Thoracic aorta (tissue), 2 donors: ENCODE measurements around the gene PBRM1. TPM values are rescaled to one million over a fixed set of nuclear protein-coding genes. Genes with fewer than 3 reads are reported as not detected.

Experiments
- ATAC-seq: fragments of 150-250 bp; one replicate; pipeline ENCODE4 v1.8.0; 2017; ENCODE audit warnings: low read depth; ENCODE audit not compliant: insufficient number of reproducible peaks, low FRiP score
- DNase-seq: peaks from one replicate; pipeline ENCODE4 v3.0.0-alpha.2; 2020; ENCODE audit warnings: low spot score
- H3K27ac ChIP-seq, 2 donors: fragments of 200-600 bp; sonication (generic); 1 replicate in 1 of 2; 2 replicates in 1 of 2; pipeline ENCODE4 v1.5.1; 2016; ENCODE audit warnings: mild to moderate bottlenecking in 2 of 2, moderate library complexity in 2 of 2
- H3K27me3 ChIP-seq: fragments of 200-600 bp; sonication (generic); replicated peaks from 2 replicates; pipeline ENCODE4 v1.6.0; 2016; ENCODE audit warnings: mild to moderate bottlenecking; ENCODE audit not compliant: insufficient read depth
- H3K36me3 ChIP-seq: fragments of 200-600 bp; sonication (generic); one replicate; pipeline ENCODE4 v1.5.1; 2016
- H3K4me1 ChIP-seq, 2 donors: fragments of 200-600 bp; sonication (generic); 1 replicate in 1 of 2; 2 replicates in 1 of 2; pipeline versions ENCODE4 v1.5.1 to v1.6.0; 2016; ENCODE audit warnings: low read depth in 2 of 2, mild to moderate bottlenecking in 1 of 2; ENCODE audit not compliant: control insufficient read depth in 1 of 2
- H3K4me3 ChIP-seq: fragments of 200-600 bp; sonication (generic); 2 replicates; pipeline ENCODE4 v1.5.1; 2016; ENCODE audit warnings: mild to moderate bottlenecking
- H3K9me3 ChIP-seq: fragments of 200-600 bp; sonication (generic); 2 replicates; pipeline ENCODE4 v1.5.1; 2016
- total RNA-seq, 2 donors: library from RNA; depleted of rRNA; stranded (reverse); fragments of >200 nt; gene quantifications; one replicate each; pipeline versions ENCODE4 v1.1.0 to v1.2.3, GENCODE V29; 2016
- TF ChIP-seq, protein P1 (sequence below): fragments of 200-600 bp; sonication (generic); IDR thresholded peaks from one replicate; pipeline ENCODE4 v1.5.1; 2019; ENCODE audit warnings: antibody characterized with exemption

Gene PBRM1
- total RNA-seq, 2 donors from 2014 or later: 84.5 to 87.2 TPM

DNA sequence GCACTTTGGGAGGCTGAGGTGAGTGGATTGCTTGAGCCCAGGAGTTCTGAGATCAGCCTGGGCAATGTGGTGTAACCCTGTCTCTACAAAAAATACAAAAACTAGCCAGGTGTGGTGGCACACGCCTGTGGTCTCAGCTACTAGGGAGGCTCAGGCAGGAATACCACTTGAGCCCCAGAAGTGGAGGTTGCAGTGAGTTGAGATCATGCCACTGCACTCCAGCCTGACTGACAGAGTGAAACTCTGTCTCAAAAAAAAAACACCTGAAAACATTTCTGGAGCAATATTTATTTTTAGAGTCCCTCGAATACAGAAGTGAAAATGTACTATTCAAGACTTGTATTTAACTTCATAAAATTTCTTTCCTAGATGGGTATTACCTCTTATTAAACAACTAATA is 24.8 kb upstream of the PBRM1 start:
- H3K9me3 ChIP-seq: no peaks in the 10 kb centered on the region
- H3K27me3 ChIP-seq: no peaks in the 10 kb centered on the region
- ATAC-seq (no peak), DNase-seq (no peak)
- no peak overlapping the region for H3K27ac ChIP-seq
- TF ChIP-seq, protein P1, sequence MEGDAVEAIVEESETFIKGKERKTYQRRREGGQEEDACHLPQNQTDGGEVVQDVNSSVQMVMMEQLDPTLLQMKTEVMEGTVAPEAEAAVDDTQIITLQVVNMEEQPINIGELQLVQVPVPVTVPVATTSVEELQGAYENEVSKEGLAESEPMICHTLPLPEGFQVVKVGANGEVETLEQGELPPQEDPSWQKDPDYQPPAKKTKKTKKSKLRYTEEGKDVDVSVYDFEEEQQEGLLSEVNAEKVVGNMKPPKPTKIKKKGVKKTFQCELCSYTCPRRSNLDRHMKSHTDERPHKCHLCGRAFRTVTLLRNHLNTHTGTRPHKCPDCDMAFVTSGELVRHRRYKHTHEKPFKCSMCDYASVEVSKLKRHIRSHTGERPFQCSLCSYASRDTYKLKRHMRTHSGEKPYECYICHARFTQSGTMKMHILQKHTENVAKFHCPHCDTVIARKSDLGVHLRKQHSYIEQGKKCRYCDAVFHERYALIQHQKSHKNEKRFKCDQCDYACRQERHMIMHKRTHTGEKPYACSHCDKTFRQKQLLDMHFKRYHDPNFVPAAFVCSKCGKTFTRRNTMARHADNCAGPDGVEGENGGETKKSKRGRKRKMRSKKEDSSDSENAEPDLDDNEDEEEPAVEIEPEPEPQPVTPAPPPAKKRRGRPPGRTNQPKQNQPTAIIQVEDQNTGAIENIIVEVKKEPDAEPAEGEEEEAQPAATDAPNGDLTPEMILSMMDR: no peak
- H3K36me3 ChIP-seq: peaks cover 9% of the 10 kb centered on the region
- no peak overlapping the region for H3K4me3 ChIP-seq
- H3K4me1 ChIP-seq: peaks cover 15 to 16% of the 10 kb centered on the region in 2 donors

DNA sequence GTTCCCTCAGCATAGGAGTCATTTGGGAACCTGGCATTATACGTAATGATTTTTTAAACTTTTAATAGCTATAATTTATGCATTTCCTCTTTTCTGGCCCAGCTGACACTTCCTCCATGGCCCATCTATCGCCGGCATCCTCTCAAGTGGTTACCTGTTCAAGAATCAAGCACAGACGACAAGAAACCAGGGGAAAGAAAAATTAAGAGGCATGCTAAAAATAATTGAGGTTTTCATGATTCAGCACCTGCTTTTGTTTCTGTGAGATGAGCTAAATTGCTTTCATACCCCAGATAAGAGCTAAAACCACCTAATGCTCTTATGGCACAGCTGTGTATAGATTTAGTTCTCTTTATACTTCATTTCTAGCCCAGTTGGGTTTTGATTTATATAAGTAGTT is 21.9 kb upstream of the PBRM1 start:
- H3K36me3 ChIP-seq: peaks cover 9% of the 10 kb centered on the region
- H3K9me3 ChIP-seq: no peaks in the 10 kb centered on the region
- ATAC-seq: no peak
- H3K4me3 ChIP-seq: peak overlapping the region; percentile 78
- TF ChIP-seq, protein P1: no peak
- no peak overlapping the region for H3K27ac ChIP-seq
- H3K27me3 ChIP-seq: no peaks in the 10 kb centered on the region
- DNase-seq: no peak
- H3K4me1 ChIP-seq: peaks cover 15 to 40% of the 10 kb centered on the region in 2 donors

DNA sequence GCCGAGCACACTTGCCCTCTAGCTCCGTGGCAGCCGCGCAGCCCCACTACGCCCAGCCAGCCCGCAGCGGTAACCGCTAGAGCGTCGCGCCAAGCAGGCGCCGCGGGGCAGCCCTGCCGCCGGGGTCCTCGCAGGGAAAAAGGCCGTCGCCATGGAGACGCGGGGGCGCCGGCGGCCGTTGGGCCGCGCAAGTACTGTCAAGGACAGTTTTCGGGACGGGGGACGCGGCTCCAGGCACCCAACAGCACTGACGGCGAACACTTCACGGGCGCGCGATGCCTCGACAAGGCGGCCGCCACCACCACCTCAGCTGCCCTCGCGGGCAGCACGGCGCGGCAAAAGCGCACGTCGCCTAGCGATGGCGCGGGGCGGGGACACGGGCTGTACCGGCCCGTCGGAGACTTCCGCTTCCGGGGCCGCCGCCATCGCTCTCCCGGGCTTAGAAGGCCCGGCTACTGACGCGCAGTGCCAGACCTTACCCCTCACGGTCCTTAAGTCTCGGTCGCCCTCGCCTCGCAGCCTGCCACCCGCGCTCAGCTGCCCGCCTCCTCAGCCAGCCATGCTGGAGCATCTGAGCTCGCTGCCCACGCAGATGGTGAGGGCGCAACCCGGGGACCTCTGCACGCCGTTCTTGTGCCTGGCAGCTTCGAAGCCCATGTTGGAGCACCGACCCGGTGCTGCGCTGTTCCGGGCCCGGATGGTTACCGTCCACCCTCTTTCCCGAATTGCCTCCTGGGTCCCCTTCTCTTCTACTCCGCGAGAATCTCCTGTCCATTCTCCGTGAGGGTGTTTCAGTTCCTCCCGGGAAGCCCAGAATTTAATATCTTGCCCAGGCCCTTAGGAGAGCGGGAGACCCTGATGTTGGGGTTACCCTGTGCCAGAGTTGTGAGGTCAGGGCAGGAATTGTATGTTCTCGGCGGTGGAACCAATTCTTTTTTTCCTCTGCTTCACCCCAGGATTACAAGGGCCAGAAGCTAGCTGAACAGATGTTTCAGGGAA is 20.3 kb upstream of the PBRM1 start, which contains the start of the genes GLT8D1 and SPCS1:
TSS of gene GLT8D1 (minus strand) at position 104 of the 999 bp plus-strand sequence. CDS start 5,331 bp downstream, outside the sequence.
TSS of gene SPCS1 (plus strand) at position 419 of the 999 bp plus-strand sequence. CDS start at position 560, 141 bp downstream.
- H3K36me3 ChIP-seq: peaks cover 9% of the 10 kb centered on the region
- H3K27me3 ChIP-seq: no peaks in the 10 kb centered on the region
- ATAC-seq: peak; percentile 85
- peaks cover 15 to 47% of the 10 kb centered on the region in 2 donors for H3K4me1 ChIP-seq
- H3K27ac ChIP-seq: peak within 1 kb of the TSS; percentile 85 to 90
- DNase-seq: peak; percentile 9
- H3K4me3 ChIP-seq: peak within 1 kb of the TSS; percentile 78
- H3K9me3 ChIP-seq: no peaks in the 10 kb centered on the region
- TF ChIP-seq, protein P1: no peak

DNA sequence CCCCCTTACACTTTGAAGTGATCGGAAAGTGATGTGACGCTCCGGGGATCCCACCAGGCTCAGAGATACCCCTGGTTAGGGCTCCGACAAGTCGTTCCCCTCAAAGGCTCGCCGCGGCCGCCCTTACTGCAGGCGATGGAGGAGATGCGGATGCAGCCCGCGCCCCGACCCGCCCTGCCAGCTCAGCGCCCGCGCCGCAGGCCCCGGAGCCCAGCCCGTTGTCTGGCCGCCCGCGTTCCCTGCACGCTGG is 19.6 kb upstream of the PBRM1 start:
- peaks cover 15 to 47% of the 10 kb centered on the region in 2 donors for H3K4me1 ChIP-seq

More for the DNA sequence above, 19.6 kb upstream of the PBRM1 start:
- ATAC-seq: no peak
- peak; percentile 15 for DNase-seq
- Histone ChIP-seq H3K36me3 (peaks cover 9% of the 10 kb centered on the region), H3K27me3 (no peaks in the 10 kb centered on the region), H3K27ac (peak overlapping the region; percentile 85 to 90), H3K9me3 (no peaks in the 10 kb centered on the region), H3K4me3 (peak overlapping the region; percentile 78)
- TF ChIP-seq, protein P1: no peak
